Stimulated activated CD4-positive, alpha-beta T cell treated with anti-CD3 and anti-CD28 coated beads, Interleukin-2, amount 100 ng/mL, for 24 hours (primary cell): ENCODE data around the gene PRLR.

ENCODE experiments used
- DNase-seq, 2 donors: peaks; one replicate each; pipeline ENCODE4 v3.0.0-alpha.2; 2020

PRLR gene

GRCh38 chr5:35029333-35029732 is 201.0 kb downstream of the PRLR start:
- DNase-seq = no peak

- DNase-seq = no peak
These were observed 203.3 kb downstream of the PRLR start for GRCh38 chr5:35026941-35027340.

- DNase-seq = no peak
These were observed 203.9 kb downstream of the PRLR start for GRCh38 chr5:35026280-35026840.

- DNase-seq = no peak
These were observed 205.3 kb downstream of the PRLR start for GRCh38 chr5:35024911-35025510.

GRCh38 chr5:35023391-35024178 is 206.7 kb downstream of the PRLR start:
- DNase-seq = no peak

GRCh38 chr5:35016174-35017051 is 213.9 kb downstream of the PRLR start:
- DNase-seq = no peak

- no peak for DNase-seq
These were observed 215.2 kb downstream of the PRLR start for GRCh38 chr5:35015063-35015462.

- no peak for DNase-seq
These were observed 217.5 kb downstream of the PRLR start for GRCh38 chr5:35012796-35013195.

GRCh38 chr5:35012365-35012764 is 217.9 kb downstream of the PRLR start:
- no peak for DNase-seq

- DNase-seq = no peak
These were observed 219.6 kb downstream of the PRLR start for GRCh38 chr5:35010676-35011075.

GRCh38 chr5:35009657-35010056 is 220.6 kb downstream of the PRLR start:
- DNase-seq = no peak

GRCh38 chr5:35009019-35009418 is 221.3 kb downstream of the PRLR start:
- DNase-seq = no peak

GRCh38 chr5:35004771-35005170 is 225.5 kb downstream of the PRLR start:
- DNase-seq = no peak

- DNase-seq = no peak
These were observed 226.1 kb downstream of the PRLR start for GRCh38 chr5:35004200-35004599.

GRCh38 chr5:35003018-35003957 is 227.0 kb downstream of the PRLR start:
- DNase-seq = peak; percentile 71 to 72

GRCh38 chr5:35002459-35002858 is 227.8 kb downstream of the PRLR start:
- no peak for DNase-seq

GRCh38 chr5:35001842-35002241 is 228.4 kb downstream of the PRLR start:
- DNase-seq = no peak
